Fibroblast of skin of right biceps (primary cell): ENCODE results near the gene MUC5AC.

Experiments
- DNase-seq: peaks from one replicate; pipeline ENCODE4 v3.0.0-alpha.2; 2013

The MUC5AC gene

DNA sequence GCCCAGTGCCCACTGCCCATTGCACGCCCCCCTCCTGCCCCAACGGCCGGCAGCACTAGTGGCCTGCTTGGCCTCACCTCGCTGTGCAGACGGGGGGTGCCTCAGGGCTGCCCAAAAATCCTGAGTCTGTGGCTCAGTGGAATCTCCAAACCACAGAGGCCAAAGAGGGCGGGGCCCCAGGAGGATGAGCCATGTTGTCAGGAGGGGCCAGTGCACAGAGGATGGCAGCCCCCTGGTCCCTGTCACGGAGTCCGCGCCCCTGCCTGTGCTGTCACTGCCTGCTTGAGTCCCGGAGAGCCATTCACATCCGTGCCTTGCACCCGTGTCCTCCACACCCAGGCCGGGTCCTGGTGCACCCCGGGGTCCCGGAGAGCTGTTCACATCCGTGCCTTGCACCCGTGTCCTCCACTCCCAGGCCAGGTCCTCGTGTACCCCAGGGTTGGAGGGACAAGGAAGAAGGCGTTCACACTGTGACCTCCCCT, 36.4 kb upstream of the MUC5AC start:
- no peak for DNase-seq

DNA sequence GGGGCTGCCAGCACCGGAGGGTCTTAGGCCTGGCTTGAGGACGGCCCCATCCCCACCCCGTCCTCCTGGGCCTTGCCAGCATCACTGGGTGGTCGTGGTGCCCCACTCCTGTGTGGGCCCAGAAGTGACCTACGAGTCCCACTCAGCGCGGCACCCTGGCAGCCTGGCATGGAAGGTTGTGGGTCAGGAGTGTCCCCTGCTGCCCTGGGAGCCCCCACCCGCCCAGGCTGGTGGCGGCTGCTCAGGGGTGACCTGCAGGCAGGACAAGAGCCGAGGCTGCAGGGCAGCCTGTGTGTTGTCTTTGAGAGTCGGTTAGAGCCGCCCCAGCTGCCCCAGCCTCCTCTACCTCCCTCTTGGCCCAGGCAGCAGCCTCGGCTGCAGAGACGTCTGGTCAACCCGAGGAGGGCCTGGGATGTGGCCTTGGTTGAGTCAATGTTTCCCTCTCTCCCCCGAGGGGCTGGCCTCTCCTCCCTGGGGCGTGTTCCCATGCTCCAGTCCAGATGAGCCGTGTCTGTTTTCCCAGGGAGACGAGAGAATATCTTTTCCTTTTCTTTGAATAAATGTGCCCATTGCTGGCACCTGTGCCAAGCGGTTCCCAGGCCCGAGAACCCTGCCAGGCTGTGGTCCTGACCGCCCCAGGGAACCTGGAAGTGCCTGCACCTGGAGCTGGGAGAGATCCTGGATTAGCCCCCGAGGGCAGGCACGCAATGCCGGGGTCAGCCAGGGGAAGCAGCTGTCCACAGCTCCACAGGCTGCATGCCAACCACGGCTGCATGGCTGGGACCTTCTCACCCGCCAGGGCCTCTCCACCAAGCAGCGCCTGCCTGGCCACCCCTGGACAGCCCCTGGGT, 35.7 kb upstream of the MUC5AC start:
- no peak for DNase-seq

DNA sequence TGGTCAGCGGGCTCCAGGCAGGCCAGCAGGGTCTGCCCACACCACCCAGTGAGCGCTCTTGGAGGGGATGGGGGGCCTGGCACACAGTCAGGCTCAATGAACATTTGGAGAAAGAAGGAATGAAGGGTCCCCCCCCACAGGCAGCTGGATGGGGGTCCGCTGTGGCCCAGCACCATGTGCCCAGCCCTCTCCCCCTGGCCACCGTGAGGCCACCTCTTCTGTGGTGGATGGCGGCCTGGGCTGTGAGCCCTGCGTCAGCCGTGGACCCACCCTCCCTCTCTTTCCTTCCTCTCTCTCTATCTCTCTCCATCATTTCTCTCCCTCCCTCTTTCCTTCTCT, 35.1 kb upstream of the MUC5AC start:
- DNase-seq: no peak

DNA sequence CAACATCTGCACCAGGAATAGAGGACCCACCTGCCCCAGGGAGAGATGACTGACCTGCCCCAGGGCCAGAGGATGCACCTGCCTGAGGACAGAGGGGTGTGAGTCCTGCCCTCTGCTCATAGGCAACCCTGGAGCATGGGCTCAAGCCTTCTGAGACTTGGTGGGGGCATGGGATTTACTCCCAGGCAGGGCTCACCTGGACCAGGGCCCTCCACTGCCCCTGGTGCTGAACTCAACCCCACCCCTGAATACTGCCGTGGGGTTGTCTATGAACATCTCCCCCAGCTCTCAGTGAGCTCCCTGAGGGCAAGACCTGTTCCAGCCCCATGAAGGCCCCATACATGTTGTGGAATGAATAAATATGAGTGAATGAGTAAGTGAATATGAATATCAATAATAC, 33.8 kb upstream of the MUC5AC start:
- DNase-seq: no peak

DNA sequence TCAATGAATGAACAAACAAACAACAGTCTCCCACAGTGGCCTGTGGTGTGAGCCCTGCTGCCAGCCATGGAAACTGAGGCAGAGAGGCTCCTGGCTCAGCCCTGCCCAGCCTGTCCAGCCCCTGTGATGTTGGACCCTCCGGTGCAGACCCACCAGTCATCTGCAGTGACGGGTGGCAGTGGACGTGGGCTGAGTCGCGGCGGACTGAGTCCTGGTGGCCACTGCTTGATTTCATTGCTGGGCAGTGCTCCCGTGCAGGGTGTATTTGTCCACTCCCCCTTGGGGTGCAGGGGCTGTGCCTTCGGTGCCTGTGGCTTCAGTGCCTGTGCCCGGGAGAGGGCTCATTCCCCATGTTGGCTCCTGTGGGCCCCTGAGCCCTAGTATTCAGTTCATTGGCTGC, 31.9 kb upstream of the MUC5AC start:
- DNase-seq: no peak

DNA sequence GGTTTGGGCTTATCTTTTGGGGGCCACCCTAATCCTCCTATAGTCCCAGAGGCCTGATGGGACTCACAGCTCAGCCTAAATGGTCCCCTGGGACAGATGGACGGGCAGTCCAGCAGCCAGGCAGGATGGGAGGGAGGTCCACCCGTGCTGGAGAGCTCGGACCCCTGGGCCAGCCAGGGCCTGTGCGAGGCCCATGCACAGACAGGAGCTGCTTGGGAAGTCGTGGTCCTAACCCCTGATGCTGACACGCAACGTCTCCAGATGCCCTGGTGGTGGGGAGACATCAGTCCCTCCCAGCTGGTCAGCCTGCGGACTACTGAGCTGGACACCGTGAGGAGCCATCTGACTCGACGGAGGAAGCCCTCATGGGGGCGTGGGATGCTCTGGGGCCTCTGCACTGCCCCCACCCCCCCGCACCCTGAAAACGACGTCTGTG, 31.2 kb upstream of the MUC5AC start:
- no peak for DNase-seq

DNA sequence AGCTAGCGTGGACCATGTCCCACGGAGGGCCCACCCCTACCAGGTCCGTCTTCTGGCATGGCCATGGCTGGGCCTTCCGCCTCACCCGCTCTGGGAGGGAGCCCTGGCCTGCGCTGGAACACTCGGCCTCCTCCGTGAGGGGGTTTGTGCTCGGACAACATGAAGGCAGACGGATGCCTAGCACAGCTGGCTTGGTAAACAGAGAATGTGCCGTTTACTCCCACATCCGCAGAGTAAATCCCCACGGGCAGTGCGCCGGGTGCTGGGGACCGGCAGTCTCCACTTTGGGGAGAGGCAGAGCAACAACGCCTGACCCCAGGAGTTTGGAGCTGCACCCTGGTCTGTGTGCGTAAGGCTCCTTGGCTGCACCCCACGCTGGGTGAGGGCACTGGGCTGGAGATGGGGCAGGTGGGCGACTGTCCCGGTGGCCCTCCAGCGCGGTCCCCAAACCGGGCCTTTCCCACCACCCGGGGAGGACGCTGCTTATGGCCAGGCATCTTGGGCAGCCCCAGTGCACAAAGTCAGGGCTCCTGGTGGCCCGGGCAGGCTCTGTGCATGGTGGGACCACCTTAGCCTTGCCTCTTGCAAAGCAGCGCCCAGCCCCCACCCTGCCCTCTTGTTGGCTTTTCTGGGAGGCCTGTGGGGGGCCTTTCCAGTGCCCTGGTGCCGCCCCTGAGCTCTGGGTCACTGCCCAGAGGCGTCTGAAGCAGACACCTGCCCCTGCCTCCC, 30.7 kb upstream of the MUC5AC start:
- DNase-seq: no peak

DNA sequence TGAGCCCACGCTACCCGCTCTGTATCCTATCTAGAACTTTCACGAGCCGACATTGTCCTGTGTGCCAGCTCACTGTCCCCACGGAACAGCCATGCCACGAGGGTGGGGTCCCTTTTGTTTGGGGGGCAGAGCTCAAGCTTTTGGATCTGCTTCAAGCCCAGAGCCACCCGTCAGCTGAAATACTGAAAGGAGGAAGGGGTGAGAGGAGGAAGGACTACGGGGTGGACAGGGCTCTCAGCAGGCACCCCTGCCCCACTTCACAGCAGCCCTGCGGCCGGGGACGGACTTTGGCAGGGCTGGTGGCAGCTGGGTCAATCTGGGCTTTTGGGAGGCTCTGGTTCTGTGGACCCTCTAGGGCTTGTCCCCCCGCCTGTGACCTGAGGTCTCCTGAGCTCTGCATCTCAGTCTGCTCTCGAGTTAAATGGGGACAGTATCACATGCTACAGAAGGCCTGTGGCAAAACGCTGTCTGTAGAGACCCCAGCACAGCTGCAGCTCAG, 30.0 kb upstream of the MUC5AC start:
- no peak for DNase-seq

DNA sequence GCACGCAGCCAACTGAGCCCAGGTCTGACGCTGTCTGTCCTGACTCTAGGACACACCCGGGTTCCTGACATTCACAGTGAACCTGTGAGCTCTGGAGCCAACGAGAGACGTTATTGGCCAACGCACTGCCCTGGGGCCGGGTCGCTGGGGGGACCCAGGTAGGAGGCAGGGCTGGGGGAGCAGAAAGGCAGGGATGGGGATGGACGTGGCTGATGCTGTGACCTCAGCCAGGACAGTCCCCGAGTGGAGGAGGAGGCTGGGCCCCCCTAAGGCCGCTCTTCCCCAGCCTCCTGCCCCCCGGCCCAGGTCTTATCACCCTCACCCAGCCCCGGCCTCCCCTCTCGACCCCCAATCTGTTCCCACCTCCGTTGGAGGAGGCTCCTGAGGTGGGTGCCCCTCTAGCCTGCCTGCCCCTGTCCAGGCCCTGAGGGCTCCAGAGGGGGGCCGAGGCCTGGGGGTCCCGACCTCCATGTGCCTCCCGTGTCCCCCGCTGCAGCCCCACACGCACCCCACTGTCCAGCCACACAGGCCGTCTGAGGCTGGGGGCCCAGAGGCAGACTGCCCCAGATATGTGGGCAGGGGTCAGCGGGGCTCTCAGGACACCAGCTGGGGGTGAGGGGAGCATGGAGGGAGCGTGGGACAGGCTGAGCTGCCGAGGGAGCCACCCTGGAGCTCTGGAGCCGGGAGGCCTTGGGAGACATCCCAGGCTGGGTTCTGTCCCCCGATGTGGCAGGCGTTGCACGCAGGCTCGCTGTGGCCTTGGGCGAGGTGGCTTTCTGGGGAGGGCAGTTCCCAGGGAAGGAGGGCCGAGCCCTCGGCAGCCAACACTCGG, 29.2 kb upstream of the MUC5AC start:
- DNase-seq: no peak

DNA sequence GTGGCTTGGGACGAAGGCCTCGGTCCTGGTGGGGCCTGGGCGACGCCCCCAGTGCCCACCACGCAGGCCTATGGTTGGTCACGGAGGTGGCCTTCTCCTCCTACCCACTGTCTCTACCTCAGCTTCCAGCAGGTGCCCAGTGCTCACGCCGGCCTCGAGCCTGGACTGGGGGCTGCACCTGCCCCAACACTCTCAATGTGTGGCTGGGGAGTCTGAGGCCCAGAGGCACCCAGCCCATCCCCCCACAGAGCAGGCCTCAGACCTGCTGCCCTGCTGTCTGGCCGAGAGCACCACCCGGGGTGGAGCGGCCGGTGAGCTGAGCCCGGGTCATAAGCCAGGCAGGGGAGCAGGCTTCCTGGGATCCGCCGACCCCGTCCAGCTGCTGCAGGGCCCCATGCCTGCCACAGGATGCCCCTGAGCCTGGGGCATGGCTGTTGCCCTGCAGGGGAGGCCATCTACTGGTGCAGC, 28.6 kb upstream of the MUC5AC start:
- no peak for DNase-seq

DNA sequence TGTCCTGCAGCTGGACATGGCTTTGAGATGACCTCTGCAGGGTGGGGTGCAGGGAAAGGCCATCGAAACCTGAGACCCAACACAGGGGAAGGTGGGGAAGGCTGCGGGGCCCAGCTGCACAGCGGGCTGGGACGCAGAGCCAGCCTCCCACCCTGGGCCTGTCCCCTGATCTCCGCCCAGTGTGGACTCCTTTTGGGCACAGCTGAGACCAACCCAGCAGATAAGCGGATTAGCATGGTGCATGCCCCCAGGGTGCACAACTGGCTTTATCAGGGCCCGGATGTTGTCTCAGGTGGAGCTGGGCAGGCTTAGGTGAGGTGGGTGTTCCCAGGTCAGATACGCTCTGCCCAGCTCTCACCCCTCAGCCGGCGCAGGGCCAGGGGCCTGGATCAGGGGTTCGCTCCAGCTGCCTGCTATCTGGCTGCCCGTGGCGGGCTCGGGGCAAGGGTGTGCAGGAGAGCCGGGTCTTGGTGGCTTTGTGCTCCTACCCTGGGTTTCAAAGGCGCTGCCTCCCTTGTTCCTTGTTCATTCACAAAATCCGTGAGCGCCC, 28.1 kb upstream of the MUC5AC start:
- no peak for DNase-seq

DNA sequence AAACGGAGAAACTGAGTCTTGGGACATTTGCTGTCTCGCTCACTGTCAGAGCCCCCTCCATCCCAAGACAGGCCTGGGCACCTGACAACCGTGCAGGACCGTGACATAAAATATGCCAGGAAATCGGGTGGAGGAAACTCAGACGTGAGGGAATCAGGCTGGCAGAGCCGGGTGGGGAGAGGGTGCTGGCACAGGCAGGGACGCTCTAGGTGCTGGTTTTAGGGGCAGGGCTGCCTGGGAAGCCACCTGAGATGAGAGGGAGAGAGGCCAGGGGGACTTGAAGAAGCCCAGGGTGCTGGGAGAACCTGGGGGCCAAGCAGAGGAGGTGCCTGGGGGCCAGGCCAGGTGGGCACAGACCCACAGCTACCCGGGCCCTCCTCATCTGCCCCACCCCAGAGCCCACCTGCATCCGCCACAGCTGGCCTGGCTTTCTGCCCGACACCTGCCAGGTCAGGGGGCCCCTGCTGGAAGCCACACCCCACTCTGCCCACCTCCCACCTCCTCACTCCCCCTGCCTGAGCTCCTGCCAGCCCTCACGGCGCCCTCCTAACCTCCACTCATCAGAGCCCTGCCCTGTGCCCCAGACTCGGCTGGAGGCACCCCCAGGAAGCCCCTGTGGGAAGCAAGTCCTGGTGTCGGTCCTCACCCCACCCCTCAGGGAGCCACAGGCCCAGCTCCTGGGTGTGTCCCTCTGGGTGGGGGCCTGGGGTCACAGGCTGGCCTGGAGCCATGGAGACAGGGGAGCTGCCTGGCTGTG, 27.3 kb upstream of the MUC5AC start:
- no peak for DNase-seq

DNA sequence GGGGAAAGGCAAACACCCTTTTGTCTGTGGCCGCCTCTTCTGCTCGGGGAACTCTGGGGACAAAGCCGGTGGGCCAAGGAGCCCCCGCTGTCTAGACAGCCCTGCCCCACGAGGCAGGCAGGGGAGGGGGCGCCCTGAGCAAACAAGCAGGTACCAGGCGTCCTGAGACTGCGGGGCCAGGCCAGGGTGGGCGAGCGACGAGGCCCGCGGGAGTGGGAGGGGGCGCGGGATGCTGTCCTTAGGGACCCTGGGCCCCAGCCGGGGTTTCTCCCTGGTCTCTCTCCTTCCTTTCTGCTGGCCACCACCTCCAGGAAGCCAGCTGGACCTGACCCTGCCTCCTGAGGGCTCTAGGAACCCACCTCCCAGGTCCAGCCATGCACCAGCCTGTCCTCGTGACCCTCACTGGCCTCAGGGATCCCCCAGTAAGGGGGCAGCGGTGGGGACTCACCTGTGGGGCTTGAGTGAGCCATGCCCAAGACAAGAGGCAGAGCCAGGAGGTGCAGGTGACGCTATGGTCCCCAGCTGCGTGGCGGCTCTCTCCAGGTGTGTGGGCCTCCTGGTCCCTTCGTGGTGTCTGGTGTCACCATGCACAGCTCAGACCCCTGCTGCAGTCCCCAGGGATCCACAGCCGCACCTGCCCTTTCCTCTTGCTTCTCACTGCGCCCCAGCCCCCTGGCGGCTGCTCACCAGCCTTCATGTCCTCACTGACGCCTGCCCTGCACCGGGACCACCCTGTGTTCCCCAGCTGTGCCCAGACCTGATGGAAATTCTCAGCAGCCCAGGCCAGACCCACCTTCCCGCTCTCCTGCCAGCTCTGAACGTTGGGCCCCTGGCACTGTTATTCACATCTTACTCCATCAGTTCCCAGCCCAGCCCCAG, 26.5 kb upstream of the MUC5AC start:
- DNase-seq: no peak

DNA sequence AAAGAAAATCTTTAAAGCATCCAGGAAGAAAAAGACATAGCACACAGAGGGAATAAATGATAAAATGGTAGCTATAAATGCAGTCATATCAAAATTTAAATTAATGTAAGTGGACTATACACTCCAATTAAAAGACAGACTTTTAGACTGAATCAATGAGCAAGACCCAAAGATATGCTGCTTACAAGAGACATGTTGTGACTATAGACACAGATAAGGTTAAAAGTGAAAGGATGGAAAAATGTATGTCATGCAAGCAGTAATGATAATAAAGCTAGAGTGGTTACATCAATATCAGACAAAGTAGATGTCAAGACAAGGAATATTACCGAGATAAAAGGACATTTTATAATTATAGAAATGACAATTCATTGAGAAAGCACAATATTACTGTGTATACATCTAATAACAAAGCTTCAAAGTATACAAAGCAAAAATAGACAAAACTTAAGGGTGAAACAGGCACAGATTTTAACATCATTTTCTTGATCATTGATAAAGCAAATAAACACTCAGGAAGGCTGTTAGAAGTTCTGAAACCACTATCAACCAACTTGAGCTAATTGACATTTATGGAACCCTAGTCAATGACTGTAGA, 22.8 kb upstream of the MUC5AC start:
- no peak for DNase-seq

DNA sequence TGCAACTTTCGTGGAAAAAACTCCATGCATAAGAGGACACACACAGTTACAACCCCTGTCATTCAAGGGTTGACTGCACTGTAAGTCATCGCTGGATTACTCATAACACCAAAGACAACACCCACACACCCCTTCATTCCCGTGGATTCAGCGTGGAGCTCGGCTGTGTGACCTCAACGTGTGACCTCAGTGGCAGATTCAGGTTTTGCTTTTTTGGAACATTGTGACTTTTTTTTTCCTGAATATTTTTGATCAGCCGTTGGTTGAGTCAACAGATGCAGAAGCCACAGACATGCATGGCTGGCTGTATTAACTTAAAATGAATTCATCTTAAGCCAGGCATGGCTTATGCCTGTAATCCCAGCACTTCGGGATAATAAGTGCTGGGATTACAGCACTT, 19.7 kb upstream of the MUC5AC start:
- DNase-seq: peak; percentile 10

DNA sequence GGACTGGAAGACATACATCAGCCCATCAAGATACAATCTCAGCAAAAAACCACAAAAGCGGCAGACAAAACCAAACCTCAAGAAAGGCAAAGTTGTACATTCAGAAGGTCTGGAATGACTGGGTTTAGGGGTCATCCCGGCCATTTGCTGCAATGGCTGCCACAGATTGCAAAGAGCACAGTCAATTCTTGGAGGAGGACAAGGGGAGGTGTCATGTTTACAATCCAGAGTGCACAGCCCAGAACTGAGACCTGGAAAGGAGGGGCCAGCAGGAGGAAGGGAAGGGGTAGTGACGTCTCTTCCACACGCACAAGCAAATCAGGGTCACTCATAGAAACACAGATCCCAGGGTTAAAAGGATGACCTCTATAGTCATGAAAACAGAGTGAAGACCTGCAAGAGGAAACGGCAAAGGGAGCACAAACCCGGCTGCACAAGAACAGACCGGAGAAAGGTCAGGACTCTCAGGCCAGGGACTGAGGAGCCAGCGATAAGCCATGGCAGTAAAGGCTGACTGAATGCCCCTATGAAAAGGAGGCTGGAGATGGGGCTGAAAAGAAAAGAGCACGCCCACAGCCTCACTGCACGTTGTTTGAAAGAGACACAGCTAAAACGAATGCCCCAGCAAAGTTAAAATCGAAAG, 18.2 kb upstream of the MUC5AC start:
- DNase-seq: no peak

DNA sequence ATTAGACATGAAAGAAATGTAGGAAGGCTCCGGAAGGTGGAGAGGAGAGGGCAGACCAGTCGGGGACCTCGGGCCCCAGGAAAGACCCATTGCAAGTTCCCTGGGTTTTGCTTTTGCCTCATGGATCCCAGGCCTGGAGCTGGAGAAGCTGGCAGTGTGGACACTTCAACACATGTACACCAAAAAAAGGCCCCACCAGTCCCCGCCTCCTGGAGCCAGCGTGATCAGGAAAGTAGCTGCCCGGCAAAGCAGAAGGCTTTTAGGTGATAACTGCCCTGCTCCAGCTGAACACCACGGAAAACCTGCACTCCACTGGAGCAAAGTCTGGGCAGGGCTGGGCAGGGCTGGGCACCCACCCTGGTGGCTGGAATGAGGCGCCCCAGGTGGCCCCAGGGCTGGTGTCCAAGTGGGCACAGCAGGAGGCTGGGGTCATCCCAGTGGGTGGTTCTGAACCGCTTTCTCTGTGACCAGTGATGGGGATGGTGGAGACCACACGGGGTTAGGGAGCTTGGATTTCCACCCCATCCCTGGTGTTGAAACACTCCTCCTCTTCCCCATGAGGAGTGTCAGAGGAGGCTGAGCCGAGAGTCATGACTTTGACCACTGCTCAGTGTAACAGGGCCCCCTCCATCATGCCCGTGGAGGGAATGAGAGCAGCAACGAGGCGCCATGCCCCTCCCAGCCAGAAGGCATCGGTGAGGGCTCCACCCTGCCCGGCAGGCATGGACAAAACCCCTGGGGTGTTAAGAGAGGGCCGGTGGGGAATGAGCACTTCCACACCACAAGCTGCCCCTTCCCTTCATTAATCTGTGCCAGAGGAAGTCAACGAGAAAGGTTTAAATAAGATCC, 16.9 kb upstream of the MUC5AC start:
- no peak for DNase-seq

DNA sequence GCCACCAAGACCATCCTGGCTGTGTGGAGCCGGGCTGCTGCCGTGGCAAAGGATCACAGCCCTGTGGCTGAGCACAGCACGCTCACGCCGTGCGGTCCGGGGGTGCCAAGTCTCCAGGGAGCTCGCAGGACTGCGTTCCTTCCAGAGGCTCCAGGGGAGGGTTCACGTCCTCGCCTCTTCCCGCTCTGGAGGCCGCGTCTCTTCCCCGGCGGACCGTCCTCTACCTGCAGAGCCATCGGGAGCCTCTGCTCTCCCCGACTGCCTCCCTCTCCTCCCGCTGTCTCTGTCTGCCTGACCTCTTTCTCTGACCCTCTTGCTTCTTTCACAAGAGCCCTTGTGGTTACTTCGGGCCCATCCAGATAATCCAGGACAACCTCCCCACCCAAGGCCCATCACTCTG, 11.4 kb upstream of the MUC5AC start:
- no peak for DNase-seq

DNA sequence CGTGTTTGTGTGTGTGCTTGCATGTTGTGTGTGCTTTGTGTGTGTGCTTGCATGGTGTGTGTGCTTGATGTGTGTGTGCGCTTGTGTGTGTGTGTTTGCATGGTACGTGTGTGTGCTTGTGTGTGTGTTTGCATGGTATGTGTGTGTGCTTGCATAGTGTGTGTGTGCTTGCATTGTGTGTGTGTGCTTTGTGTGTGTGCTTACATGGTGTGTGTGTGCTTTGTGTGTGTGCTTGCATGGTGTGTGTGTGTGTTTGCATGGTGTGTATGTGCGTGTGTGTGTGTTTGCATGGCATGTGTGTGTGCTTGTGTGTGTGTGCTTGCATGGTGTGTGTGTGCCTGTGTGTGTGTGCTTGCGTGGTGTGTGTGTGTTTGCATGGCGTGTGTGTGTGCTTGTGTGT, 10.0 kb upstream of the MUC5AC start:
- no peak for DNase-seq
